H9 (cell line): ENCODE measurements around the gene FOXB1. TPM values are rescaled to one million over a fixed set of nuclear protein-coding genes. Genes with fewer than 3 reads are reported as not detected.

Experiments
- DNase-seq: peaks from one replicate; pipeline ENCODE4 v3.0.0-alpha.2; 2017
- H2AFZ ChIP-seq: one replicate; pipeline ENCODE4 v1.6.1; 2013; ENCODE audit warnings: mild to moderate bottlenecking, low read length, control low read depth, moderate library complexity
- H2AK5ac ChIP-seq: 2 replicates; pipeline ENCODE4 v1.6.1; 2013; ENCODE audit warnings: low read length, control low read depth, mixed read lengths; ENCODE audit not compliant: insufficient read length
- H2BK120ac ChIP-seq: one replicate; pipeline ENCODE4 v1.6.1; 2013; ENCODE audit warnings: low read depth, mild to moderate bottlenecking, low read length, control low read depth, inconsistent platforms; ENCODE audit not compliant: poor library complexity, severe bottlenecking
- H2BK12ac ChIP-seq: 2 replicates; pipeline ENCODE4 v1.6.1; 2013; ENCODE audit warnings: low read length, control low read depth, mixed read lengths, low read depth; ENCODE audit not compliant: insufficient read length
- H2BK15ac ChIP-seq: 2 replicates; pipeline ENCODE4 v1.6.1; 2013; ENCODE audit warnings: low read depth, low read length, control low read depth
- H2BK20ac ChIP-seq: one replicate; pipeline ENCODE4 v1.6.1; 2013; ENCODE audit warnings: low read depth, mild to moderate bottlenecking, low read length, control low read depth, inconsistent platforms; ENCODE audit not compliant: poor library complexity, severe bottlenecking
- H2BK5ac ChIP-seq: 2 replicates; pipeline ENCODE4 v1.6.1; 2013; ENCODE audit warnings: low read length, control low read depth, mixed read lengths; ENCODE audit not compliant: insufficient read length
- H3K14ac ChIP-seq: 2 replicates; pipeline ENCODE4 v1.6.1; 2013; ENCODE audit warnings: low read length, control low read depth; ENCODE audit not compliant: insufficient read depth
- H3K18ac ChIP-seq: 2 replicates; pipeline ENCODE4 v1.6.1; 2013; ENCODE audit warnings: low read depth, mild to moderate bottlenecking, mixed read lengths, low read length, control low read depth; ENCODE audit not compliant: insufficient read length
- H3K23ac ChIP-seq: 2 replicates; pipeline ENCODE4 v1.6.1; 2013; ENCODE audit warnings: low read length, control low read depth, mixed read lengths, low read depth; ENCODE audit not compliant: insufficient read length
- H3K23me2 ChIP-seq: 2 replicates; pipeline ENCODE4 v1.6.1; 2013; ENCODE audit warnings: low read depth, mild to moderate bottlenecking, mixed read lengths, low read length, control low read depth; ENCODE audit not compliant: insufficient read length, poor library complexity, severe bottlenecking
- H3K27ac ChIP-seq: 2 replicates; pipeline ENCODE4 v1.5.1; 2013; ENCODE audit warnings: low read length, control low read depth, mixed read lengths, low read depth; ENCODE audit not compliant: insufficient read length
- H3K27me3 ChIP-seq: 2 replicates; pipeline ENCODE4 v1.6.1; 2013; ENCODE audit warnings: low read length, control low read depth, inconsistent platforms; ENCODE audit not compliant: insufficient read depth
- H3K4ac ChIP-seq: 2 replicates; pipeline ENCODE4 v1.6.1; 2013; ENCODE audit warnings: low read depth, mild to moderate bottlenecking, control low read depth, inconsistent platforms, low read length, moderate library complexity
- H3K4me1 ChIP-seq: 2 replicates; pipeline ENCODE4 v1.6.1; 2013; ENCODE audit warnings: low read length, control low read depth, inconsistent platforms; ENCODE audit not compliant: insufficient read depth
- H3K4me2 ChIP-seq: 2 replicates; pipeline ENCODE4 v1.6.1; 2013; ENCODE audit warnings: low read length, control low read depth, mixed read lengths; ENCODE audit not compliant: insufficient read length, insufficient read depth
- H3K56ac ChIP-seq: 2 replicates; pipeline ENCODE4 v1.6.1; 2013; ENCODE audit warnings: low read depth, mild to moderate bottlenecking, mixed read lengths, low read length, control low read depth; ENCODE audit not compliant: insufficient read length
- H3K79me1 ChIP-seq: 2 replicates; pipeline ENCODE4 v1.6.1; 2013; ENCODE audit warnings: low read depth, mild to moderate bottlenecking, moderate library complexity, low read length, control low read depth, inconsistent platforms; ENCODE audit not compliant: insufficient read depth, poor library complexity, severe bottlenecking
- H3K79me2 ChIP-seq: 2 replicates; pipeline ENCODE4 v1.6.1; 2013; ENCODE audit warnings: low read length, control low read depth, inconsistent platforms; ENCODE audit not compliant: insufficient read depth
- H3K9ac ChIP-seq: 2 replicates; pipeline ENCODE4 v1.6.1; 2013; ENCODE audit warnings: low read length, control low read depth, mixed read lengths; ENCODE audit not compliant: insufficient read length; ENCODE audit errors: extremely low read depth
- H3K9me3 ChIP-seq: one replicate; pipeline ENCODE4 v1.6.1; 2013; ENCODE audit warnings: low read depth, low read length, inconsistent platforms; ENCODE audit not compliant: control insufficient read depth
- H3T11ph ChIP-seq: one replicate; pipeline ENCODE4 v1.6.1; 2013; ENCODE audit warnings: mild to moderate bottlenecking, low read length, control low read depth, inconsistent platforms
- H4K20me1 ChIP-seq: one replicate; pipeline ENCODE4 v1.6.1; 2013; ENCODE audit not compliant: control insufficient read depth, insufficient read length, insufficient read depth
- H4K5ac ChIP-seq: 2 replicates; pipeline ENCODE4 v1.6.1; 2013; ENCODE audit warnings: low read depth, mild to moderate bottlenecking, mixed read lengths, low read length, control low read depth; ENCODE audit not compliant: insufficient read length
- H4K8ac ChIP-seq: replicated peaks from 2 replicates; pipeline ENCODE4 v1.6.1; 2013; ENCODE audit warnings: low read length, control low read depth, mixed read lengths, low read depth; ENCODE audit not compliant: insufficient read length
- H4K91ac ChIP-seq: 2 replicates; pipeline ENCODE4 v1.6.1; 2013; ENCODE audit warnings: low read depth, mild to moderate bottlenecking, moderate library complexity, mixed read lengths, low read length, control low read depth; ENCODE audit not compliant: insufficient read length
- H3K27ac Mint-ChIP-seq, 3 experiments: 2 replicates in 2 of 3; 3 replicates in 1 of 3; pipeline ENCODE4 v1.8.0; 2020 to 2021; ENCODE audit warnings: mixed read lengths in 3 of 3, mild to moderate bottlenecking in 1 of 3, moderate library complexity in 1 of 3
- H3K27me3 Mint-ChIP-seq: 2 replicates; pipeline ENCODE4 v1.8.0; 2021; ENCODE audit warnings: low read depth, mild to moderate bottlenecking, moderate library complexity, mixed read lengths
- H3K36me3 Mint-ChIP-seq, 3 experiments: 2 replicates in 2 of 3; 3 replicates in 1 of 3; pipeline ENCODE4 v1.8.0; 2020 to 2021; ENCODE audit warnings: low read depth in 3 of 3, mixed read lengths in 3 of 3; ENCODE audit not compliant: insufficient read depth in 1 of 3
- H3K4me1 Mint-ChIP-seq, 2 experiments: 2 replicates each; pipeline ENCODE4 v1.8.0; 2020; ENCODE audit warnings: mixed read lengths in 2 of 2
- H3K4me3 Mint-ChIP-seq, 2 experiments: 2 replicates in 1 of 2; 3 replicates in 1 of 2; pipeline ENCODE4 v1.8.0; 2020 to 2021; ENCODE audit warnings: mild to moderate bottlenecking in 2 of 2, mixed read lengths in 2 of 2, moderate library complexity in 1 of 2
- H3K9me3 Mint-ChIP-seq, 2 experiments: 2 replicates in 1 of 2; 3 replicates in 1 of 2; pipeline ENCODE4 v1.8.0; 2020; ENCODE audit warnings: mild to moderate bottlenecking in 2 of 2, mixed read lengths in 2 of 2, moderate library complexity in 1 of 2
- WGBS: extraction: QIAGEN DNeasy Blood & Tissue Kit; methylation state at CpG from one replicate; pipeline ENCODE4 v1.1.7; 2013; ENCODE audit warnings: missing lambda C conversion rate, low lambda C conversion rate, mixed read lengths; ENCODE audit not compliant: insufficient read length; ENCODE audit errors: extremely low coverage; 5-methylcytosine and 5-hydroxymethylcytosine counted together
- total RNA-seq: library from RNA; stranded (reverse); gene quantifications from 2 replicates; pipeline ENCODE4 v1.2.1, GENCODE V29; 2021
- TF ChIP-seq, protein P1 (sequence below): fragments of 200-600 bp; sonication (generic); conservative IDR thresholded peaks from 3 replicates; pipeline ENCODE4 v1.8.0; 2021; ENCODE audit warnings: antibody characterized with exemption, mild to moderate bottlenecking

FOXB1 gene
- total RNA-seq, 1 experiment from 2014 or later = 3.5 TPM

- H3K4ac ChIP-seq = no peak overlapping the region
- H3K4me2 ChIP-seq = no peak overlapping the region
- H2BK20ac ChIP-seq = no peak overlapping the region
- no peak overlapping the region for H4K8ac ChIP-seq
- no peaks in the 10 kb centered on the region for H3K4me1 Mint-ChIP-seq
- H4K5ac ChIP-seq = no peak overlapping the region
- no CpG with 5 or more reads among the region's 6 CpGs for WGBS
- no peak overlapping the region for H3K56ac ChIP-seq
- no peaks in the 10 kb centered on the region for H3K27me3 ChIP-seq
- H2BK12ac ChIP-seq = no peak overlapping the region
- no peak overlapping the region for H4K91ac ChIP-seq
- no peaks in the 10 kb centered on the region; the same call in none of the 2 replicates for H3K27me3 Mint-ChIP-seq
- no peak overlapping the region for H2BK5ac ChIP-seq
- no peaks in the 10 kb centered on the region for H3K23me2 ChIP-seq
- H3K4me3 Mint-ChIP-seq = no peak overlapping the region
- peaks cover 3 to 12% (median 3%) of the 10 kb centered on the region in 3 experiments for H3K36me3 Mint-ChIP-seq
- H3K79me1 ChIP-seq = no peaks in the 10 kb centered on the region
- H3K79me2 ChIP-seq = no peaks in the 10 kb centered on the region
- H3T11ph ChIP-seq = no peak overlapping the region
- H3K14ac ChIP-seq = no peak overlapping the region
- no peak overlapping the region for H2AFZ ChIP-seq
- no peaks in the 10 kb centered on the region for H4K20me1 ChIP-seq
- no peak overlapping the region for H2BK15ac ChIP-seq
- H3K27ac Mint-ChIP-seq = no peak overlapping the region
- TF ChIP-seq, protein P1, sequence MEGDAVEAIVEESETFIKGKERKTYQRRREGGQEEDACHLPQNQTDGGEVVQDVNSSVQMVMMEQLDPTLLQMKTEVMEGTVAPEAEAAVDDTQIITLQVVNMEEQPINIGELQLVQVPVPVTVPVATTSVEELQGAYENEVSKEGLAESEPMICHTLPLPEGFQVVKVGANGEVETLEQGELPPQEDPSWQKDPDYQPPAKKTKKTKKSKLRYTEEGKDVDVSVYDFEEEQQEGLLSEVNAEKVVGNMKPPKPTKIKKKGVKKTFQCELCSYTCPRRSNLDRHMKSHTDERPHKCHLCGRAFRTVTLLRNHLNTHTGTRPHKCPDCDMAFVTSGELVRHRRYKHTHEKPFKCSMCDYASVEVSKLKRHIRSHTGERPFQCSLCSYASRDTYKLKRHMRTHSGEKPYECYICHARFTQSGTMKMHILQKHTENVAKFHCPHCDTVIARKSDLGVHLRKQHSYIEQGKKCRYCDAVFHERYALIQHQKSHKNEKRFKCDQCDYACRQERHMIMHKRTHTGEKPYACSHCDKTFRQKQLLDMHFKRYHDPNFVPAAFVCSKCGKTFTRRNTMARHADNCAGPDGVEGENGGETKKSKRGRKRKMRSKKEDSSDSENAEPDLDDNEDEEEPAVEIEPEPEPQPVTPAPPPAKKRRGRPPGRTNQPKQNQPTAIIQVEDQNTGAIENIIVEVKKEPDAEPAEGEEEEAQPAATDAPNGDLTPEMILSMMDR = no peak
- no peaks in the 10 kb centered on the region for H3K4me1 ChIP-seq
- no peak for DNase-seq
- H3K9ac ChIP-seq = no peak overlapping the region
- no peak overlapping the region for H2AK5ac ChIP-seq
- no peak overlapping the region for H3K18ac ChIP-seq
- no peak overlapping the region for H3K27ac ChIP-seq
- H3K23ac ChIP-seq = no peak overlapping the region
- peaks cover 10 to 16% of the 10 kb centered on the region in 2 experiments for H3K9me3 Mint-ChIP-seq
- H2BK120ac ChIP-seq = peak overlapping the region; percentile 23
- no peaks in the 10 kb centered on the region for H3K9me3 ChIP-seq
These were observed 38.4 kb upstream of the FOXB1 start for GRCh38 chr15:59965741-59966140.
